DOHH2 (cell line): Measurements from ENCODE around the gene LPIN1.

Experiments used
- CTCF ChIP-seq: fragments of 200-600 bp; sonication (generic); IDR thresholded peaks from one replicate; pipeline ENCODE4 v1.5.1; 2014; ENCODE audit warnings: antibody characterized with exemption, mild to moderate bottlenecking, low read depth, low read length; ENCODE audit not compliant: poor library complexity, severe bottlenecking
- EZH2phosphoT487 ChIP-seq: fragments of 200-600 bp; sonication (generic); IDR thresholded peaks from 2 replicates; pipeline ENCODE4 v1.6.1; 2017; ENCODE audit warnings: borderline replicate concordance, mild to moderate bottlenecking, antibody characterized with exemption, low read length, moderate library complexity, mixed read lengths

- TF ChIP-seq CTCF (peak; percentile 95), EZH2phosphoT487 (no peak)
These were observed 117.3 kb downstream of the LPIN1 start for GRCh38 chr2:11863513-11864328.
